NCI-H187 treated with DMSO at 0.1 percent for 48 hours (cell line): ENCODE results near the gene MUC13.
"Not testable (repeated sequence)": the region's sequence is repeated elsewhere in the genome, so short reads cannot be mapped to it uniquely, and the experiment has no call there.

Source experiments
- DNase-seq: peaks from one replicate; lab custom pipeline; 2025; lab: John Stamatoyannopoulos, UW

Gene MUC13

GRCh38 chr3:124934577-124934976, at the start of gene MUC13:
MUC13 (minus strand) TSS chr3:124934751; CDS start chr3:124934712, 39 bp downstream.
- no peak for DNase-seq

GRCh38 chr3:124982855-124983254, 48.3 kb upstream of the MUC13 start:
- DNase-seq, result no peak

GRCh38 chr3:124981472-124981871, 46.9 kb upstream of the MUC13 start:
- DNase-seq, result no peak

GRCh38 chr3:124978627-124979026, 44.1 kb upstream of the MUC13 start:
- DNase-seq, result no peak

- DNase-seq, result no peak
Measured at GRCh38 chr3:124976383-124976782, 41.8 kb upstream of the MUC13 start.

- DNase-seq, result no peak
Measured at GRCh38 chr3:124974691-124975090, 40.1 kb upstream of the MUC13 start.

GRCh38 chr3:124973290-124973689, 38.7 kb upstream of the MUC13 start:
- no peak for DNase-seq

GRCh38 chr3:124972457-124972856, 37.9 kb upstream of the MUC13 start:
- DNase-seq, result peak; percentile 45

GRCh38 chr3:124969963-124970722, 35.6 kb upstream of the MUC13 start:
- DNase-seq, result no peak

GRCh38 chr3:124969190-124969589, 34.6 kb upstream of the MUC13 start:
- DNase-seq, result no peak

- DNase-seq, result no peak
Measured at GRCh38 chr3:124967964-124968363, 33.4 kb upstream of the MUC13 start.

GRCh38 chr3:124966521-124967445, 32.2 kb upstream of the MUC13 start:
- DNase-seq, result no peak

- no peak for DNase-seq
Measured at GRCh38 chr3:124965413-124965812, 30.9 kb upstream of the MUC13 start.

- DNase-seq, result no peak
Measured at GRCh38 chr3:124964387-124964786, 29.8 kb upstream of the MUC13 start.

GRCh38 chr3:124963755-124964154, 29.2 kb upstream of the MUC13 start:
- DNase-seq, result no peak

GRCh38 chr3:124962403-124962940, 27.9 kb upstream of the MUC13 start:
- no peak for DNase-seq

- DNase-seq, result no peak
Measured at GRCh38 chr3:124960698-124961097, 26.1 kb upstream of the MUC13 start.

- no peak for DNase-seq
Measured at GRCh38 chr3:124960105-124960504, 25.6 kb upstream of the MUC13 start.

- DNase-seq, result not testable (repeated sequence)
Measured at GRCh38 chr3:124957951-124958350, 23.4 kb upstream of the MUC13 start.

GRCh38 chr3:124952282-124952855, 17.8 kb upstream of the MUC13 start:
- no peak for DNase-seq

GRCh38 chr3:124951511-124952281, 17.1 kb upstream of the MUC13 start:
- no peak for DNase-seq

- no peak for DNase-seq
Measured at GRCh38 chr3:124950026-124950425, 15.5 kb upstream of the MUC13 start.
